HG03378 (cell line): ENCODE measurements around the gene NSRP1.
"Not testable (repeated sequence)": the region's sequence is repeated elsewhere in the genome, so short reads cannot be mapped to it uniquely, and the experiment has no call there.

Source experiments
- ATAC-seq: cut with Tn5 transposase; IDR thresholded peaks from one replicate; pipeline ENCODE4 v1.9.1; 2021; ENCODE audit warnings: mild to moderate bottlenecking, moderate library complexity; ENCODE audit not compliant: unreplicated experiment

NSRP1 gene

GRCh38 chr17:30220414-30220813 is 103.8 kb downstream of the NSRP1 start:
- no peak for ATAC-seq

DNA sequence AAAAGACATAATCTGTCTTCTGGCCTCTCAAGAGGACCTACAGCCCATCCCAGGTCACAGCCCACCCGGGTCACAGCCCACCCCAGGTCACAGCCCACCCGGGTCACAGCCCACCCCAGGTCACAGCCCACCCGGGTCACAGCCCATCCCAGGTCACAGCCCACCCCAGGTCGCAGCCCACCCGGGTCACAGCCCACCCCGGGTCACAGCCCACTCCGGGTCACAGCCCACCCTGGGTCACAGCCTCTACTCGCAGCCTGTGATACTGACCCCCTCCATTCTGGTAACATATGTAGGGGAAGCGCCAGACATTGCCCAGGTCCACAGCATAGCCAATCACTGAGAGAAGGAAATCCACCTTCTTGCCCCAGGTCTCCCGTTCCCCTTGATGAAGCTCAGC is 104.7 kb downstream of the NSRP1 start:
- ATAC-seq = no peak

DNA sequence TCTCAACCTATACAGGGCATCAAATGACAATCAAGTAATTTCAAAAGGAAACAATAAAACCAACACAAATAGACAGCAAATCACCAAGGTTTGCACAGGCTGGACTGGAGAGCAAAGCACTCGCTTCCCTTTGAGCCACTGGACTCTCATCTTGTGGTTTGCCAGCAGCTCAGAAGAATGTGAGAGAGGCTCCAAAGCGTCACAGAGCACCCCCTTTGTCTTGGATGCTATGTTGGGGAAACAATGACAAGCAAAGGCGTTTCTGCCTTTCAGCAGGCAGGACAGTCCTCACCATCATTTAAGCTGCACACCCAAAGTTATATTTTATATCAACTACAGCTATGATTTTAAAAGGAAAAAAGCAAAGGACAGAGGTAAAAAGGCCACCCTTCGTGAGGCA is 105.6 kb downstream of the NSRP1 start:
- ATAC-seq = no peak

DNA sequence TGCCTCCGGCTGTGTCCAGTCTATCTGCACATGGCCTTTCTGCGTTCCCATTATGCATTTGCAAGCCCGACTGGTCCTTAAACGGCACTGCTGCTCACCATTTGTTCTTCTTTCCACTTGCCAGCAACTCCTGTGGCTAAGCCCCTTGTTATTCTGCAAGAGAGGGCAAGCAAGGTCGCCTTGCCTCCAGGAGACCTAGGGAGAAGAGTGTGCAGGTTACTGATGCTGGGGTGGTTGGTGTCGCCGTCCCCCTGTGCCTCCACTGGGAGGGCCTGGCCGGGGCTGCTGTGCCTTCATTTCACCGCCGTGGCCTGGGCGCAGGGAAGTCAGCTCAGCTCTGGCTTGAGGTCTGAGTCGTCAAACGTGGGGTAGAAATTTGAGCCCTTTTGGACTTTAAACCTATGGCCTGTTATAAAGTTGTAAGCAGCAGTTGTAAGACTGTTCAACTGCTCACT is 106.1 kb downstream of the NSRP1 start:
- no peak for ATAC-seq

DNA sequence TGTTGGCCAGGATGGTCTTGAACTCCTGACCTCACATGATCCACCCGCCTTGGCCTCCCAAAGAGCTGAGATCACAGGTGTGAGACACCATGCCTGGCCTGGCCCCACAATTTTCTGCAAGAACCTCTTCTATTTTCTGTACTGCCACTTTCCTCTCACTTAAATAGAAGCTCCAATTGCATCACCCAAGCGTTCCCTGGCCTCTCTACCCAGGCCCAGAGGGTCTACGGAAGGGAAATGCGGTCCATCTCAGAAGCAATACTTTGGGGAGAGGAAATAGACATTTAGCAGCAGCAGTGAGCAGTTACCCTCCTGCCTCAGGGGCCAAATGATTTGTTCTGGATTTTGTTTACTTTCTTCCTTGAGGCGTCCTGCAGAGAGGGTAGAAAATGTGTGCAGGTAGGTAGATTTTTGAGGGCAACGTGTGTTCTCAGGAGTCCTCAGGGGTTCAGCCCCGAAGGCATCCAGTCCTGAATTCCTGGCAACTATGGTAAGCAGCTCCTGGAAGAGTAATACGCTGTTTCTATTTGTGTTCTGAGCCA is 107.9 kb downstream of the NSRP1 start:
- ATAC-seq = no peak

DNA sequence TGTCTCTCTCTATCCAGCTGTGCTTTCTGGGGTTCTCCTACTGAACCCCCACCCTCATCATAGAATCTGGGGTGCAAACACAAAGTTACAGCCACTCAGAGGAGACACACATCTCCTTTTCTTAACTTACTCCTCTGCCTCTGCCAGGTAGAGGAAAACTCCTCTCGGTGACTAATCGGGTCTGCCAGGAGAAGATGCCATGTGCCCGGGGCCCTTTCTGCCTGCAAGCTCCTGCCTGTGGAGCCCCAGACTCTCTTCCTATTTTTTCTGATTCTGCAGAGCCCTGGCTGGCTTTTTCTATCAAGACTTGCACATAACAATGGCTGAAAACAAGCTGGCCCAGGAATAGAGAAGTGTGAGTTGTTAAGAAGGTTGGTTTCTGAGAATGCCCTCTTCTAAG is 108.5 kb downstream of the NSRP1 start:
- no peak for ATAC-seq

- ATAC-seq = no peak
Observed at GRCh38 chr17:30225919-30226553, 109.4 kb downstream of the NSRP1 start.

DNA sequence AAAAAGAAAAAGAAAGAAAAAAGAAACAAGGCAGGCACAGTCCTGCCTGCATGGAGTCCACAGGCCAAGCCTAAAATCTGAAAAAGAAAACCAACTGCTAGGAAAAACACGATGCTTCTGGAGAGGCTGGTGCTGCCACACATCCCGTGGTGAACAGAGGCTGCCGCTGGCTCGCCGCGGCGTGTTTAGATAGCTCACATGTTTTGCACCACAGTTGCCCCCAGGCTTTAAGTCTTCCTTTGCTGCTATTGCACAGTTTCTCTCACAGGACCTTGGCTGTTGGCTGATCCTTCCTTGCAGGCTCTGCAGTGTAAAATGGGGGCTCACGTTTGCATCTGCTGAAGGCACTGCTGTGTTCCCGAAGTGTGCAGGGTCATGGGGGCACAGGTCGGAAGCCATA is 110.3 kb downstream of the NSRP1 start:
- ATAC-seq = no peak

- no peak for ATAC-seq
Observed at GRCh38 chr17:30228011-30228410, 111.4 kb downstream of the NSRP1 start.

- ATAC-seq = no peak
Observed at GRCh38 chr17:30229012-30229411, 112.4 kb downstream of the NSRP1 start.

DNA sequence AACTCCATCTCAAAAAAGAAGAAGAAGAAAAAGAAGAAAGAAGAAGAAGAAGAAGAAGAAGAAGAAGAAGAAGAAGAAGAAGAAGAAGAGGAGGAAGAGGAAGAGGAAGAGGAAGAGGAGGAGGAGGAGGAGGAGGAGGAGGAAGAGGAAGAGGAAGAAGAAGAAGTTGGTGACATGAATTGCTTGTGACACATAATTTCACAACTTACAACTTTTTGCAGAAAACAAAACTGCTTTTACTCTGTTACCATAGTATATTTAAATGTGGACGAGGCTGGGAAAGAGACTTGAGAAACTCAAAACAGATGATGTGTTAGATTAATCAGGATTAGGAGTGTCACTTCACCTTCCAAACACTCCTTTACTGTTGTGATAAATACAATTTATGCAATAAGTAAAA is 113.4 kb downstream of the NSRP1 start:
- not testable (repeated sequence) for ATAC-seq

- ATAC-seq = no peak
Observed at GRCh38 chr17:30230596-30231125, 114.0 kb downstream of the NSRP1 start.

- ATAC-seq = no peak
Observed at GRCh38 chr17:30232015-30232823, 115.6 kb downstream of the NSRP1 start.

DNA sequence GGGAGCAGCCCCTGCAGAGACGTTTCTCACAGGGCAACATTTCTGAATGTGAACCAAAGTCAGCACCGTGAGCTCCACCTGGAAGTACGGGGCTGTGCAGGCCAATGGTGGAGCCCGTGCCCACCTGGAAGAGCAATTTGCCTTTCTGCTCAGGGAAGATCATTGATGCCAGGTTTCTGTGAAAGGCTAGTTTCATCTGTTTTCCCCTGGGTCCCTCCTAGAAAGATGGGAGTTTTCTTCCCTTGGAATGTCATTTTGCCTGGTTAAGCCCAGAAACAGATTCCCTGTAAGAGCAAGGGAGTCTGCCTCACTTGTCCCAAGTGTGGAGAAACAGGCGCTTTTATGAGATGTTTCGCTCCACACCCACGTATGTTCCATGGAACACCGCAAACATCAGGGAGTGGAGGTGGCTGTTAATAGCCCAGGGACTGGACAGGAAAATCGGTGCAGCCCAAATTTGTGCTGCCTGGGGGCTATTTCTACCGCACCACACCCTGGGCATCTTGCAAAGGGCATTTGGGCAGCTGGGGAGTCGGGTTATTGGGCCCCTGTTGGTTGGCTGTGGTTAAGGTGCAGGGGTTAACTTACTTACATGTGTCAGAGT is 116.3 kb downstream of the NSRP1 start:
- no peak for ATAC-seq

DNA sequence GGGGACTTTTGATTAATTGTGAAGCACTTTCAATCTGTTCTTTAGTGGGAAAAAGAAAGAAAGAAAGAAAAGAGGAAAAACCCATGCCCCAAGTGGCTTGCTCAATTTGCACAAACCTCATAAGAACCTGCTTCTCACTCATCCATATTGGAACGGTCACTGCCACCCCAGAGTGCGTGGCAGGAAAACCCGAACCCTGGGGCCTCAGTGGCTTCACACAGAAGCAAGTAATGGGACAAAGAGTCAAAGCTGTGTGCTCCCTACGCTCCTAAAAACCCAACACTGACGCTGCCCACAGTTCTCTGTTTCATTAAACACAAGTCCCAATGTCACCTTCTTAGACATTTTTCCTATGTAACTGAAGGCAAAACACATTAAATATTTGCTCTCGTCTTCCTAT is 117.7 kb downstream of the NSRP1 start:
- no peak for ATAC-seq

DNA sequence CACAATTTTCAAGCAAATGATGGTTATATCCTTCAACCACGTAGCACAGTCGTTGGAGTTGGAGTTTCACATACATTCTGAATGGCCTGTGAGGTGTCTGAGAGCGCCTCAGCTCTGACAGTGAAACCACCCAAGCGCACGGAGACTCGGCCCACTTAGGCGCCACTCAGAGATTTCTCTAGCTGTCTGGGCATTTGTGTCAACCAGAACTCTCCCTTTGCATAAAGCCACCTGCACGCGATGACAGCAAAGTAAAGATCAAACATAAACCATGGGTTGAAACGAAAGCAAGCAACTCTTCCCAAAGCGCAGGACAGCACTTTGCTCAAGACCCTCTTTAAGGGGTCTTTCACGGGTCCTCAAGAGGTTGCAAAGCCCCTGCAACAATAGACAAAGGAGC is 118.3 kb downstream of the NSRP1 start:
- no peak for ATAC-seq

DNA sequence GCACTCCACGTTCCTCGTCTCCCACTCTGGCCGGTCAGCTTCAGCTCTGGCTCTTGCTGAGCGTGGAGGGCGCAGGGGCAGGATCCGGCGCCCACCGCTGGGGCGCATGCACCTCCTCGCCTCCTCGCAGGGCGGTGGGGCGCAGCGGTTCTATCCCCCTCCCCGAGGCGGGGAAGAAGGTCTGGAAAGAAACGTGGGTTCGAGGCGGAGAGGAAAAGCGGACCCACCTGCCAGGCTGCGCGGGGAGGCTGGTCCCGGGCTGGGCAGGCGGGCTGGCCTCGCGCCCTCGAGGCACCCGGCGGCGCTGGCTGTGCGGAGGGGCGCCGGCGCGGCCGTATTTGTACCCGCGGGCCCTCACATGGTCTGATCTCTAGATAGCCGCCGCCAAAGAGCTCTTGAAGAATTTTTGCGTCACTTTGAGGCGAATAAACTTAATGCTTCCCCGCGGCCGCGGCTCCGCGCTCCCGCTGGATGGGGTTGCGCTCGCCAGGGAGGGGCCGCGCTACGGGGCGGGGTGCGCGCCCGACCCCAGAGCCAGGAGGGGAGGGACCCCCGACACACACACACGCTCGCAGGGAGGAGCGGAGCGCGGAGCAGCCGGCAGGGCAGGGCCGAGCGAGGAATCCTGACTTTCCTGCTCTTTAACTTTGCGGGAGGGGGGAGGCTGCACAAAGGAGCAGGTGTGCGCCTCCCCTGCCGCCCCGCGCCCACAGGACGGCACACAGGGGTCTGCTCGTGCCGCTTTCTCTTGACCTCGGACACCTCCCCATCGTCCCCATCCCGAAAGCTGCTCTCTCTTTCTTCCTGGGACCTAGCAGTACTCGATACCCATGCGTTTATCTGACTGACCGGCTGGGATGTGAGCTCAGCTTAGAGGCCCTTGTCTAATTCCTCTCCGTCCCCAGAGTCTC is 119.0 kb downstream of the NSRP1 start, which contains the start of gene SLC6A4:
TSS of gene SLC6A4 (minus strand) at position 312 of the 911 bp plus-strand sequence. CDS start 13,739 bp downstream, outside the sequence.
- ATAC-seq = no peak
